ENCODE measurements around the gene UMAD1.
"Not testable (repeated sequence)": the region's sequence is repeated elsewhere in the genome, so short reads cannot be mapped to it uniquely, and the experiment has no call there.

The UMAD1 gene

DNA sequence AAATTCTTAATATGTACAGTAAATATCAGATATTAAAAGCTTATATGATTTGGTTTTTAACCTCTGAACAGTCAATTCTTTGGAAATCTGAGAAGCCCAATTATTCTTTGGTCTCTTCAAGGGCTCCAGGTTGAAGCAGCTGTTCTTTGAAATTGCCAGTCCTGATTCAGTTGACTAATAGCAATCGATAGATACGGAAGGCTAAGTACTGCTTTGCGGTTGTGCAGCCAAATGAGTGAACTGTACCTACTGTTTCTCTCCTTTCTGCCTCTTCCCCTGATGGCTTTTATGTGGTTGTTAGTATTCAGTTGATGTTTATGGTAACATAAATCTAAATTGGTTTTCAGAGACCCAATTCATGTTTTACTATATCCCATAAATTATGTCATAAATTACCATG is 181.0 kb downstream of the UMAD1 start:
- no peak for DNase-seq (ENCODE audit: low read depth in 1 of 2, low spot score in 1 of 2)

DNA sequence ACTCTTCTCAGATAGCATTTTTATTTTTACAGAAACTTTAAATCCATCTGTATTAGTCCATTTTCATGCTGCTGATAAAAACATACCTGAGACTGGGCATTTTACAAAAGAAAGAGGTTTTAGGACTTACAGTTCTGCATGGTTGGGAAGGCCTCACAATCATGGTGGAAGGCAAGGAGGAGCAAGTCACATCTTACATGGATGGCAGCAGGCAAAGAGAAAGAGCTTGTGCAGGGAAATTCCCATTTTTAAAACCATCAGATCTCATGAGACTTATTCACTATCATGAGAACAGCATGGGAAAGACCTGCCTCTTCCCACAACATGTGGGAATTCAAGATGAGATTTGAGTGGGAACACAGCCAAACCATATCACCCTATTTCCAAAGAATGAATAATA is 184.7 kb downstream of the UMAD1 start:
- not testable (repeated sequence) for DNase-seq (ENCODE audit: low read depth in 1 of 2, low spot score in 1 of 2)

DNA sequence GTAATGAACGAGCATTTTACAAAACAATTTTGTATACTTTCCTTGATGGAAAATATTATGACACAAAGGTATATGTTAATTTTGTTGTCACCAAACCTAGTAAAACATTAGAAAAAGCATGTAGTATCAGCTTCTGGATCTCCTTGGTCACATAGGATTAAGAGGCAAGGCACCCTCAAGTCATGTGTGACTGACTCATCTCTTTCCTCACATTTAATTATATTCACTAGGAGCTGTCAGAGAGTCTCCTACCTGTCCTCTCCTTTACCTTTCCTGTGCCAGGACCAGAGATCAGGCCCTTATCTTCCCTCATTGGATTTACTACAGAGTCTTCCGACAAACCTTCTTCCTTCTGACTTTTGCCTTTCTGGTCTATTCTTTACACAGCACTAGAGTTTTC is 189.1 kb downstream of the UMAD1 start:
- DNase-seq (ENCODE audit: low read depth in 1 of 2, low spot score in 1 of 2), result no peak

DNA sequence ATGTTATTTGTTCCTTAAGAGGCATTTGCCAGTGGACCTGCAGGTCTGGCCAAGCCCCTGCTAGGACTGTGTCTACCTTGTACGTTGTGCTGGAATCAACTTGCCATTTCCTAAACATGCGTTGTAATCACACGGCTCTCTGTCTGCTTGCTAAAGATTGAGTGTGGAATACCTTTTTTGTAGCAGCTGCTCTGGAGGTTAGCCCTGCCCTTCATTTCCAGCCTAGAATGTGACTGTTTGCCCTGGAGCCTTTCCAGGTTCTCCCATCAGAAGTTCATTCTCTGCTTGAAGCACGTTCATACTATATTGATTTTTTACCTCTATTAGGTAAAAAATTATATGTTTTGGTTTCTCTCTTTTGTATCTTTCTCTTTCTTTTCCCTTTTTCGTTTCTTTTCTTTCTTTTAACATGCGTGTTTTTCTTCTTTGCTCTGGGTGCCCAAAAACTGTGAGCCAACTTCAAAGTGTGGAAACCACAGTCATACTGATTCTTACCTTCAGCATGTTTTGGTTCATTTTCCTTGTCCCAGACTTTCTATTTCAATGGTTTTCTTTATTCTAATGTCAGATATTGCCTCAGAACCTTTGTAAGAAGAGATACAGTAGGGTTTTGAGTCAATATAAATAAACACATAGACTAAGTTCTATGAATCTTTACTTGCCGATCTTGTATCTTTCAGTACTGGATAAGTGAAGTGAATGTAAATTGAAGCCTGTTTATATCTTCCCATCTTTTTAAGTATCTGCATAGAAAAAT is 189.7 kb downstream of the UMAD1 start:
- no peak for DNase-seq (ENCODE audit: low read depth in 1 of 2, low spot score in 1 of 2)

DNA sequence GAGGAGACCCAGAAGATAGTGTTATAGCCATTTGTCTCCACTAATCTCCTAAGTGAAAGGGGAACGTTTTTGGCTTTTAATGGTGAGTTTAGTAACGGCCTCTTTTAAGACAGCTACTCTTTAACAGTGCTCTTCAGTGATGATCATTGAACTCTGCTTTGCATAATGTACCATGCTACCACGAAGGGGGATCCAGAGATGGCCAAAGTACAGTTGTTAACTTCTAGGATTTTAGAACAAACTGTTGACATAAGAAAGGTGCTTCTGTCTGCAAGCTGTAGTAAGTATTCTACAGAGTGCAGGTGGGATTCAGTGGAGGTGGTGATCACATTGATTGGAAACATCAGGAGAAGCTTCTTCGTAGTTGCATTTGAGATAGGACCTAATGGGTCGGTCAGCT is 192.0 kb downstream of the UMAD1 start:
- no peak for DNase-seq (ENCODE audit: low read depth in 1 of 2, low spot score in 1 of 2)

DNA sequence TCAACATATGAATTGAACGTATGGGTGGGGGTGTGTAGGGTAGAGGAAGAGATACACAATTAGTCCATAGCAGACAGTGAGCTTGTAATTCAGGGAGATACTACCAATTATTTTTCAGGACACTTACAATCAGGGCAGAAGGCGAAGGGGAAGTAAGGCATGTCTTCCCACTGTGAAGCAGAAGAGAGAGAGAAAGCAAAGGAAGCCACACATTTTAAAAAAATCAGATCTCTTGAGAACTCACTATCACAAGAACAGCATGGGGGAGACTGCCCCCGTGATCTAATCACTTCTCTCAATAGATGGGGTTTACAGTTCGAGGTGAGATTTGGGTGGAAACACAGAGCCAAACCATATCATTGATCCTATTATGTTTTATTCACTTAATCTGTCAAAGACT is 194.2 kb downstream of the UMAD1 start:
- DNase-seq (ENCODE audit: low read depth in 1 of 2, low spot score in 1 of 2), result no peak

DNA sequence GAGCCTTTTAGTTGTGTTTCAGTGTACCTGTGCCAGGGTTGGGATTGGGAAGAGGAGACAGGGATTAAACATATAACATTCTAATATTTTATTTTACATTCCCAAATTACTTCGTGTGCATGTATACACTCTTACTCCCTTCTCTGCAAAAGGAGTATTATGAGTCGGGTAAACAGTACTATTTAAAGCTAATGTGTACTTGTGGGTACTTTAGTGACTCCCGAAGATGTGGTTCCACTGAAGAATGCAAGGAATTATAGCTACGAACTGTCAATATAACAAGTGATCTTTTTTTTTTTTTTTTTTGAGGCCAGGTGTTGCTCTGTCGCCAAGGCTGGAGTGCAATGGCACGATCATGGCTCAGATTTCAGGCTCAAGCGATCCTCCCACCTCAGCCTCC is 200.5 kb downstream of the UMAD1 start:
- no peak for DNase-seq (ENCODE audit: low read depth in 1 of 2, low spot score in 1 of 2)

DNA sequence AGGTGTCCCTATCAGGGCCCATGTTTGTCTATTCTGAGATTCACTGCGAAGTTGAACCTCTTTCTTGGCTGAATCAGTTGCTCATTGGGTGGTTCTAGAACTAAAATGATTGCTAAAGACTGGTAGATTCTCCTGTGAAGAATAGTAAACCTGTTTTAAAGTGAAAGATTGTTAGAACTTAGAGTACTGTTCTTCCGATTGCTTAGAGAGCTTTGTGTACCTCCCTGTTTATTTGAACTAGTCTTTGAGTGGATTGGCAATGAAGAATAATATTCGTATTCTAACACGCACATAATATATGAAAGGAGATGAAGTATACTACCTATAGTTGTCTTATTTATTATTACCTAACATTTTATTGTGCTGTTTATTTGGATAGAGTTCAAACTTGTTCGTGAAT is 202.7 kb downstream of the UMAD1 start:
- DNase-seq (ENCODE audit: low read depth in 1 of 2, low spot score in 1 of 2), result no peak

DNA sequence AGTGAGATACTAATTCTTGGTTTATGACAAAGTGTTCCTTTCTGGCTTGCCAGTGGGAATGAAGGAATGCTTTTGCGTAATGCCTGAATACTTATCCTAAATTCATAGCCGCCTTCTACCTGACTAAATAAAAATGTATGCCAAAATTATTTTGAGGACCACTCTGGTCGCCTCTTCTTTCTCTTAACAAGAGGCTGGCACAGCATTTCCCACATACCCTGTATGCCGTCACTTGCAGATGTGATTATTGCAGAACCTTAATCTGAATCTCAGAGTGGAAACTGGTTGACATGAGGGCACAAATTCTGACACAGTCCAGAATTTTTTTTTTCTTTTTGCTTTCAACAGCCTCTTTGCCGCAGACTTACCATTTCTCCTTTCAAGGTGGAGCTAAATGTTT is 203.4 kb downstream of the UMAD1 start:
- DNase-seq (ENCODE audit: low read depth in 1 of 2, low spot score in 1 of 2), result no peak

DNA sequence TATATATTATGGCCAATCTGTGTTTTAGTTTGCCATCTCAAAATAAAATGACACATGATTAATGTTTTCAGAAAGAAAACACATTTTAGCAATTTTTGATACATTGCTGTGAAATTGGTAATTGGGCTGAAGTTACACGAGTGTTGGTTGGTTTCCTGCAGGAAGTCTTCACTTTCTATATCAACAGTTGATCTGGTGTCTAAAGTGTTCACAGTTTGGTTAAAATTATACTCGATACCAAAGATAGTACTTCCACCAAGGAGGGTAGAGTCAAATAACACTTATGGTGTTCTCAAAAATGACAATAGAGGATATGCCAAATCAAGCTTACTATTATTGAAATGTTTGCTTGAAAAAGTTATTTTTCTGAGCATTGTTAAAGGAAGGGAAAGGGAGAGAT is 207.7 kb downstream of the UMAD1 start:
- DNase-seq (ENCODE audit: low read depth in 1 of 2, low spot score in 1 of 2), result no peak

DNA sequence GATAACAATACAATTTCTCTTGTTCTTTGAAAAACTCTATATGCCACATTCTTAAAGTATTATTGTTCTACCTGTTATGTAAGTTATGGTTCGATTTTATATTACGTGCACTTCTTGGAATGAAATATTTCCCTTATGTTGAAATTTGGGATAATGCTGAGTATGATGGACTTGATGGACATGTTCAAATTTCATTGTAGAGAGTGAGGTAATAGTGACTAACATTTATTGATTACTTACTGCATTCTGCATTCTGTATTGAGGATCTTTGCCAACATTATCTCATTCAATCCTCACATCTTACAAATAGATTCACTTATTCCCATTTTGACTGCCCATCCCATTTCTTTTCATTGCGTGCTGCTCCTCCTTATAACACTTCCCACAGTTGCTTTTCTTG is 208.3 kb downstream of the UMAD1 start:
- no peak for DNase-seq (ENCODE audit: low read depth in 1 of 2, low spot score in 1 of 2)

DNA sequence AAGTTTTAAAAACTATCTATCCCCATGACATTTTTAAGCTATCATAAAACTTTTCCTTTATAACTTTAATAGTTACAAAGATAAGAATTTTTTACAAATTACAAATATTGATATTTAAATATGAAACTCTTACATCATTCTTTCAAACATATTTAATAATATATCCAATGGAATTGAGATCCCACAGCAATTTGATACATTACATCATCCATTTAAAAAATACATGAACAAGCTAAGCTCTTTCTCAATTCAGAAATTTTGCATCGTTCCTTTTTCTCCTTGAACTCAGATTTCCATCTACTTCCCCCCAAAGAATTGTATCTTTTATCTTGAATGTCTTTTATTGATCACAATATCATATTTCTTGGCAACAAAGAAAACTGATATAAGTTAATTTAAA is 209.6 kb downstream of the UMAD1 start:
- no peak for DNase-seq (ENCODE audit: low read depth in 1 of 2, low spot score in 1 of 2)

DNA sequence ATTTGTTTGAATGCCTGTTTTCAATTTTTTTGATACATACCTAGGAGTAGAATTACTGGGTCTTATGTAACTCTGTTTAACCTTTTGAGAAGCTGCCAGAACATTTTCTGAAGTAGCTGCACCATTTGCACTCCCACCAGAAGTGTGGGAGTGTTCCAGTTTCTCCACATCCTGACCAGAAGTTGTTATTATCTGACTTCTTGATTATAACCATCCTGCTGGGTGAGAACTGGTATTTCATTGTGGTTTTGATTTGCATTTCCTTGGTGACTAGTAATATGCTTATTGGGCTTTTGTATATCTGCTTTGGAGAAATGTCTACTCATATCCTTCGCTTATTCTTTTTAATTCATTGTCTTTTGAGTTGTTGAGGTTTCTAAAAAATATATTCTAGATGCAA is 210.8 kb downstream of the UMAD1 start:
- DNase-seq (ENCODE audit: low read depth in 1 of 2, low spot score in 1 of 2), result no peak

DNA sequence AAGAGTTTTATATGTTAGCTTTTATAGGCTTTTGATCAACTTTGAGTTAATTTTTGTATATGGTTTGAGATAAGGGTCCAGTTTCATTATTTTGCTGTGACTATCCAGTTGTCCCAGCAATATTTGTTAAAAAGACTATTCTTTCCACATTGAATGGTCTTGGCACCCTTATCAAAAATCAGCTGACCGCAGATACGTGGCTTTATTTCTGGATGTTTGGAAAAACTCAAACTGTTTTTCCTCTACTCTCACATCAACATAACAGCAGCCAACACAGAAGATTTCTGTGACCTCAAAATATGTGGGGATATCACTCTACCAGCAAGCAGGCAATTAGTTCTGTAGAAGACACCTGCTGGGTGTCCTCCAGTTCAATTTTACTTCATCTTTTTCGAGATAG is 211.4 kb downstream of the UMAD1 start:
- DNase-seq (ENCODE audit: low read depth in 1 of 2, low spot score in 1 of 2), result no peak

DNA sequence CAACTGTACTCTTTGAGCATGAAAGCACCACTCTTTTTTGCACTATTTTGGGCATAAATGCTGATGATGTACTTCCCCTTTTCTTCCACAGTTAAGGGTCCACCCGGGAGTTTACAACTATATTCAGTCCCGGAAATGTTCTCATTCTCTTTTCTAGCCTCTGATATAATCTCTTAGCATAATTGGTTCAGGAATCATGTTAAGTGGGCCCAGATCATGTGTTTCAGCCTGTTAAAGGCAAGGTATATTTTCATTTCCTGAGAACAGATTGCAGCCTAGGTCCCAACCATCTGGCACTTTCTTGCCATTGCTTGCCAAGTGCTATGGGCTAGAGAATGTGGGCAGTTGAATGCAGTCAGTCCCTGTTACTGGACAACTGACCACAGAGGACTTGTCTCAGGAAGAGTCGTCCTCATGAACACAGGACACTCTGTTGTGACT is 216.6 kb downstream of the UMAD1 start:
- no peak for DNase-seq (ENCODE audit: low read depth in 1 of 2, low spot score in 1 of 2)

DNA sequence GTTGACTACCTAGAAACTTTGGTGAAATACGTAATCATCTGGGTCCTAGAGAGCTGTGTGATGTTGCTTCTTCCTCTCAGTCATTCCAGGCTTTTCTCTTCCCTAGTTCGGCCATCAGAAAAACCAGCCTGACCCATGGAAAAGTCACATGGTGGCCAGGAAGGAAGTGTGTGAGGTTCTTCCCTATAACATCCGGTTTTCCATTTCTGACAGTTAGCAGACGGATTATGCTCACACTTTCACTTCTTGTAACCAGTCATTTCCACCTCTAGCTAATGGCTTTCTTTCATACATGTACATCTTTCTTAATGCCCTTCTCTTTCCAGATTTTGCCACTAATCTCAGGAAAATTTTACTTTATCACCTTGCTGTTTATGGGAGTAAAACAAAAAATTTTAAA is 218.0 kb downstream of the UMAD1 start:
- no peak for DNase-seq (ENCODE audit: low read depth in 1 of 2, low spot score in 1 of 2)

DNA sequence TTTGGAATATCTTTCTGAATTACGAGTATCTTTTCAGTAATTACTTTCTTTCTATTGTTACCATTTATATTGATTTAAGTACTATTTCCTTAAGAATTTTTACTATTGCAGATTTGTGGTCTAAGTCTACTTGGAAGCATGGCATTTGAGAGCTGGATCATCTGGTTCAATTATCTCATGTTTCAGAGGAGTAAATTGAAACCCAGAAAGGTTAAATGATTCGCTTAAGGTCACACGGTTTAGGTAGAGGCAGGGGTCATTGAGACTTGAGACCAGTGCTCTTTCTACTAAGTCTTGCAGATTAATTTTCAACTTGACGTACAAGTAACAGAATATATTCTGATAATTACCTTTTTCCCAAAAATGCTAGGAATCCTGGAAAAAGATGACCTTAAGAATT is 218.9 kb downstream of the UMAD1 start:
- DNase-seq (ENCODE audit: low read depth in 1 of 2, low spot score in 1 of 2), result no peak

DNA sequence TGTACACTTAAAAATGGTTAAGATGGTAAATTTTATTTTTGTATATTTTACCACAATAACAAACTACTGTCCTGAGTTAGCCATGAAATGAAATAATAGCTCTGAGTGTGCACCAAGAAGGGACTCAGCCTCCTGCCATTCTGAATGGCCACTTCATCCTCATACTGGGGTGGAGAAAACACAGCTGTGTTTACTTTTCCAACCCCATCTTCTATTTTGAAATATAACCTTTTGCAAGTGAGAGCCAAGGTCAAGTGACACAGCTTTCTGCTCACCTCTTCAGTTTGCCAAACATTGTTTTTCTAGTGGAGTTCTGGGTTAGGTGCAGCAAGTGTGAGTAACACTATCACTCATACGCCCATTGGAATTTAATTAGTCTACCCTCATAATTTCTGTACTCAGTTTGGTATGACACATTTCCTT is 220.7 kb downstream of the UMAD1 start:
- DNase-seq (ENCODE audit: low read depth in 1 of 2, low spot score in 1 of 2), result no peak

DNA sequence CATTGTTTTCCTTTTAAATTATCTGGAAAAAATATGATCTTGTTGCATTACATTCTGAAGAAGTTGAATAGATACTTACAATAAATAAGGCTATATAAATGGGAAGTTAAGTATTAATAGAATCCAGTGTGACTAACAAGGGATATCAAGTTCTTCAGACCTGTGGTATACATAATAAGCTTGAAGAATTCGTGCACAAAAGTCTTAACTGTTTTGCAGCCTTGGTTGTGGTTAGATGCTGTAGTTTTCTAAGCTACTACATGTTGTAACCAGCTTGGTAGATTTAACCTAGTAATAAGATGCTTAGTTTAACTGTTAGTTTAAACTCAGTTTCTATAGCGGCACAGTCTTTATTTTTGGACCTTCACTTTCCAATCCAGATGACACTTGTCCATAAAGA is 221.8 kb downstream of the UMAD1 start:
- DNase-seq (ENCODE audit: low read depth in 1 of 2, low spot score in 1 of 2), result no peak

DNA sequence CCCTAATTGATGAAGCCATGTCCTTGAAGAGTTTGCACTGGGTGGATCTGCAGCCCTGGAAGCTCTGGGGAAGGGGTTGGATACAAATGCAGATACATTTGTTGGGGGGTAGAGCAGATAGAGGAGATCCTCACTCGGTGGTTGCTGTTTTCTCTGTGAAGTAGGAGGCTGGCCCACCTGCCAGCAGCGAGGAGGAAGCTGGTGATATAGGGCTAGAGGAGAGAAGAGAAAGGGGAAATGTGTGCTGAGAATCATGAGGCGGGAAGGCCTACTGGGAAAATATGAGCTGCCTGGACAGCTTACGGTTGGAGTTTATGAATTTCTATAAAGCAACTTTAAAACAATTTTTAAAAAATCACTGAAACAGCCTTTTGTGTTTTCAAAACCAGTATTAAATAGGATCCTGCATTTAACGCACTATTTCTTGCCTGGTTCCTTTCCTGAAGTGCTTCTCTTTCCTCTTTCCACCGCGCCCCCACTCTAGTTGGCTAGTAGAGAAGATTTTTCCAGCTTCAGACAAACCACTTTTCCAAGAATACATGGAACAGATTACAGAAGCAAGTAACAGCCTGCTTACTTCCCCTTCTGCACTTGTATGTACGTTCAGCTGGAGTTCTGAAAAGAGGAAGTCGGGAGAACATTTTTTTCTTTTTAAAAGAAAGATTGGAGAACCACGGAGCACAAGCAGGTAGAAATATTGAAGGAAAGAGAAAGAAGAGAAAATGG is 227.5 kb downstream of the UMAD1 start:
- DNase-seq (ENCODE audit: low read depth in 1 of 2, low spot score in 1 of 2), result no peak

DNA sequence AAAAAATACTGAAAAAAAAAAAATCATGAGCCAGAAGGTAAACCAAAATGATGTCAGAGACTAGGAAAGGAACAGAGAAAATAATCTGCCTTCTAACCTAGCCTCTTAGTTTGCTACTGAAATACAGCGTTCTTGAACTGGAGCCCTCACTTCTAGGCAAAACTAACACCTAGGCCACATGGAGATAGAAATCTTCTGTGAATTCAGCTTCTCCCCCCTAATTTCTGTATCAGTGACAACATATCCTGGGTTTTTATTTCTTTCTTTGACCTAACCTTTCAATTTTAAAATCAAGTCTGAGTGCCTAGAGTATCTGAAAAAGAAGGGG is 228.0 kb downstream of the UMAD1 start:
- DNase-seq (ENCODE audit: low read depth in 1 of 2, low spot score in 1 of 2), result no peak

DNA sequence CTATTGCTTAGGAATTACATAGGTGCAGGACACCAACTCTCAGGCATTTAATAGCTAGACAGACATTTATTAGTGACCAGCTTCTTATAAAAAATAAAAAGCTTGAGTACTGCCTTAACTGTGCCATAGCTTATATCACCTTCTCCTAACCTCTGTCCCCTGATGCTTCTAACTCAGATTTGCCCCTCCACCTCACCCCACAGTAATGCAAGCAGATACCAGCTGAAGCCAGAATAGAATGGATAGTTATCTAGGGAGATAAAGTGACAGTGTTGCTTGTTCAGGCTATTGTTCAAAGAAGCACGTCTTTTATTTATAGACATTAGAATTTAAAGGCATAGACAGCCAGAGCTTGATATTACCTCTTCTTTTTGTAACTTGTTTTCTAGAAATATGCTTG is 228.5 kb downstream of the UMAD1 start:
- no peak for DNase-seq (ENCODE audit: low read depth in 1 of 2, low spot score in 1 of 2)

DNA sequence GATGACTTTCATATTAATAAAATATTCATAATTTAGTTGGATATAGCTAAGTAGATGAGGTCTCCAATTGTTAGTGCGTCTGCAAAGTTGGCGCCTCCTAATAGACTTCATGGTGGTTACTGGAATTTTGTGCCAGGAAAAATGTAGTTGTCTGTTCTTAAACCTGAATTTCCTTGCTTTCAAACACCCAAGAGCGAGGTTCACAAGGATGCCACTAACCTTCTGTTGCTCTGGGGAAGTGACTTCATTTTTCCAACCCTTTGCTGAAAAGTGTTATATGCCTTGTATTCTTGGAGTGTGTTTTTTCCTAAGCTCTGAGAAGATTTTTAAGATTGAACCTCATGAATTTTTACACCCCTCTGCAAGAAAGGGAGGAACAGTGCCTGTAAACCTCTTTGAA is 229.1 kb downstream of the UMAD1 start:
- no peak for DNase-seq (ENCODE audit: low read depth in 1 of 2, low spot score in 1 of 2)
